ENCODE results near the gene GGT5. TPM values are rescaled to one million over a fixed set of nuclear protein-coding genes. Genes with fewer than 3 reads are reported as not detected.
A peak's percentile ranks its signal among the peaks of the same experiment; 100 is the strongest.

GGT5 gene
- total RNA-seq, 1 donor, result 4.4 TPM

DNA sequence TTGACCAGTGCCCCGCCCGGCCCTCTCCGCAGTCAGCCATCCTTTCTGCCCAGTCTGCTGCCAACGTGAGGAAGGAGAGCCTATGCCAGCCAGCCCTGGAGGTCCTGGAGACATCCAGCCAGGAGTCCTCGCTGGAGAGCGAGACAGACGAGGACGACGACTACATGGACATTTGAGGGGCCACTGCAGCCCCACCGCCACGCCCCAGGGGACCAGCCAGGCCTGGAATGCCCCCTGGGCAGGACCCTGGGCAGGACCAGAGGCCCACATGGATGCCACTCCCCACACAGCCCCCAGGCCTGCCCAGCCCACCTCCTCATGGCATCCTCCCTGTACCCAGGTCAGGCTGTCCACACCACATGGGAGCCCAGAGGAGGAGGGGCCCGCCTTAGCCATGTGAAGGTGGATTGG is 66.9 kb downstream of the GGT5 start:
- no peak for DNase-seq (ENCODE audit: low read depth)
- H3K4me3 ChIP-seq (ENCODE audit: low read depth, low read length), result no peak overlapping the region
- TF ChIP-seq, protein P1, sequence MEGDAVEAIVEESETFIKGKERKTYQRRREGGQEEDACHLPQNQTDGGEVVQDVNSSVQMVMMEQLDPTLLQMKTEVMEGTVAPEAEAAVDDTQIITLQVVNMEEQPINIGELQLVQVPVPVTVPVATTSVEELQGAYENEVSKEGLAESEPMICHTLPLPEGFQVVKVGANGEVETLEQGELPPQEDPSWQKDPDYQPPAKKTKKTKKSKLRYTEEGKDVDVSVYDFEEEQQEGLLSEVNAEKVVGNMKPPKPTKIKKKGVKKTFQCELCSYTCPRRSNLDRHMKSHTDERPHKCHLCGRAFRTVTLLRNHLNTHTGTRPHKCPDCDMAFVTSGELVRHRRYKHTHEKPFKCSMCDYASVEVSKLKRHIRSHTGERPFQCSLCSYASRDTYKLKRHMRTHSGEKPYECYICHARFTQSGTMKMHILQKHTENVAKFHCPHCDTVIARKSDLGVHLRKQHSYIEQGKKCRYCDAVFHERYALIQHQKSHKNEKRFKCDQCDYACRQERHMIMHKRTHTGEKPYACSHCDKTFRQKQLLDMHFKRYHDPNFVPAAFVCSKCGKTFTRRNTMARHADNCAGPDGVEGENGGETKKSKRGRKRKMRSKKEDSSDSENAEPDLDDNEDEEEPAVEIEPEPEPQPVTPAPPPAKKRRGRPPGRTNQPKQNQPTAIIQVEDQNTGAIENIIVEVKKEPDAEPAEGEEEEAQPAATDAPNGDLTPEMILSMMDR (IDR thresholded peaks at IDR 0.05; ENCODE audit: insufficient read depth, low read length), result no peak

DNA sequence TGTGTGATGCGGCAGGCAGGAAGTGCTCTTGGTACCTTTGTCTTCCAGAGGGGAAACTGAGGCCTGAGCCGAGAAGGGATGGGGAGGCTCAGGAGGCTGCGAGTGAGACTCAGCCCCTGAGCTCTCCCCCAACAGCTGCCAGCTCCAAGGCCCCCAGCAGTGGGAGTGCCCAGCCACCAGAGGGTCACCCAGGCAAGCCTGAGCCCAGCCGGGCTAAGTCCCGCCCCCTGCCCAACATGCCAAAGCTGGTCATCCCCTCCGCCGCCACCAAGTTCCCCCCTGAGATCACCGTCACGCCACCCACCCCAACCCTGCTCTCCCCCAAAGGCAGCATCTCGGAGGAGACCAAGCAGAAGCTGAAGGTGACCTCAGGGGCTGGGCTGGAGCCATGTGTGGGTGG is 67.4 kb downstream of the GGT5 start:
- TF ChIP-seq, protein P1 (IDR thresholded peaks at IDR 0.05; ENCODE audit: insufficient read depth, low read length), result no peak
- no peak for DNase-seq (ENCODE audit: low read depth)
- H3K4me3 ChIP-seq (ENCODE audit: low read depth, low read length), result no peak overlapping the region

DNA sequence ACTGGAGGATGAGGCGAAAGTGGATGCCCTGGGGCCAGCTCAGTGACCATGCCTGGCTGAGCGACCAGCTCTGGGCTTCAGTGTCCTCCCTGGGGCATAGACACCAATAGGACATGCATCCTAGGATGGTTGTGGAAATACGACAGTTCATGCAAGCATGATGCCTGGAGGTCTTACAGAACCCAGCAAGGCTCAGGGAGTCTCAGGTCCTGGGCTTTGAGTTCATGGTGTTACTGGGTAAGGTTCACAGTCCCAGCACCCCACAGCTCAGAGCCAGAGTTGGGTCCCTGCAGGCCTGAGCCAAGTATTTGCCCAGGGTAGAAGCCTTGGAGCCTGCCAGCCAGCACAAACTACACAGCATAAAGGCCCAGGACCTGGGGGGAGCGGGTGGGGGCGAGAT is 67.8 kb downstream of the GGT5 start:
- TF ChIP-seq, protein P1 (IDR thresholded peaks at IDR 0.05; ENCODE audit: insufficient read depth, low read length), result no peak
- H3K4me3 ChIP-seq (ENCODE audit: low read depth, low read length), result no peak overlapping the region
- no peak for DNase-seq (ENCODE audit: low read depth)

DNA sequence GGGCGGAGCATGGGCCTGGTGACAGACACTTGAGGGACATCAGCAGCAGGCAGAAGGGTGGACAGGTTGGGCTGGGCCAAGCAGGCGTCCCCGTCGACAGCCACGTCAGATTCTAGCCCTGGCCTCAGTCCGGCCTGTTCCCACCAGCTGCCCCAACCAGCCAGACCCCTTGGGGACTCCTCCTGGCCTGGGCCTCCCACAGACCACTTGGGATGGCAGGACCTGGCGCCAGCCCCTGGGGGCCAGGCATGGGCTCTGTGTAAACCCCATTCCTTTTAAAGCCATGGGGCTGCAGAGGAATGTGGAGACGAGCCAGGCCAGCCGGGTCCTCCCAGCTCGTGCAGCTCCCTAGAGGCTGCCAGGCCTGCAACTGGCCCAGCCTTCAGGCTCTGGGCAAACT is 68.3 kb downstream of the GGT5 start:
- no peak overlapping the region for H3K4me3 ChIP-seq (ENCODE audit: low read depth, low read length)
- TF ChIP-seq, protein P1 (IDR thresholded peaks at IDR 0.05; ENCODE audit: insufficient read depth, low read length), result no peak
- no peak for DNase-seq (ENCODE audit: low read depth)

DNA sequence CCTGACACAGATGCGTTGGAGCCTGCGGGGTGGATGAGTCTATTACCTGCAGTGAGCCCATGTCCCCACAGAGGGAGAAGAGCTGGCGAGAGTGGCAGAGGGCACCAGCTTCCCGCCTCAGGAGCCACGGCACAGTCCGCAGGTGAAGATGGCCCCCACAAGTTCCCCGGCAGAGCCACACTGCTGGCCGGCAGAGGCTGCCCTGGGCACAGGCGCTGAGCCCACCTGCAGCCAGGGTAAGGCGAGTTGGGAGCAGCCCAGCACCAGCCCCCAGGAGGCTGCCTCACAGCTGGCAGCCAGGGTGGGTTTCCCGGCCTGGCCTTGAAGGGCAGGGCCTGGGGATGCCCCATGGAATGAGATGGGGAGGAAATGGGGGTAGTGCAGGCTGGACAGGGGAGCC is 68.8 kb downstream of the GGT5 start:
- DNase-seq (ENCODE audit: low read depth), result no peak
- TF ChIP-seq, protein P1 (IDR thresholded peaks at IDR 0.05; ENCODE audit: insufficient read depth, low read length), result no peak
- no peak overlapping the region for H3K4me3 ChIP-seq (ENCODE audit: low read depth, low read length)

DNA sequence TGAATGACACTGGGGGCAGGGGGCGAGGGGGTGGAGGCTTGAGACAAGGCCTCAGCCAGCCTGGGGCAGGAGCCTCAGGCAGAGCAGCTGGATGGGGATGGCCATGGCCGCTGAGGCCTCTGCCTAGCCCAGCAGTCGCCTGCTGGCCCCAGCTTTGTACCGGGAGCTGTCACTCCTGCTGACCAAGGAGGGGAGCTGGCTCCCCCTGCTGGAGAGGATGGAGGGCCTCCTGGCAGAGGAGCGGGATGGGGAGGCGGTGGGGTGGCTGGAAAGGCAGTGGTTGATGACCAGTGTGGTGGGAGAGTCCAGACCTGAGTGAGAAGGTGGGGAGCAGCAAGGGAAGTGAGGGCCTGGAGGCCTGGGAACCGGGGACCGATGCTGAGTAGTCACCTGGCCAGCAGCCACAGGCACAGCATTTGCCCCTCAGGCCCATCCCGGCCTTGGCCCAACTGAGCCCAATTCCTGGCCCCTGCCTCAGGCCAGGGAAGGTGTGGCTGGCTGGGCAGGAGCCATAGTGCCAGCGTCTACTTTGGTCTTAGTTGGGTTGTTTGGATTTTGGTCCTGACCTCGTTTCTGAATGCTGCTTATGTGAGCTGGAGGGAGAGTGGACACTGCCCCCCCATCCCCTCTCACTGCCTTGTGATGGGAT is 69.6 kb downstream of the GGT5 start:
- TF ChIP-seq, protein P1 (IDR thresholded peaks at IDR 0.05; ENCODE audit: insufficient read depth, low read length), result peak; percentile 96
- no peak overlapping the region for H3K4me3 ChIP-seq (ENCODE audit: low read depth, low read length)
- DNase-seq (ENCODE audit: low read depth), result peak; percentile 74

DNA sequence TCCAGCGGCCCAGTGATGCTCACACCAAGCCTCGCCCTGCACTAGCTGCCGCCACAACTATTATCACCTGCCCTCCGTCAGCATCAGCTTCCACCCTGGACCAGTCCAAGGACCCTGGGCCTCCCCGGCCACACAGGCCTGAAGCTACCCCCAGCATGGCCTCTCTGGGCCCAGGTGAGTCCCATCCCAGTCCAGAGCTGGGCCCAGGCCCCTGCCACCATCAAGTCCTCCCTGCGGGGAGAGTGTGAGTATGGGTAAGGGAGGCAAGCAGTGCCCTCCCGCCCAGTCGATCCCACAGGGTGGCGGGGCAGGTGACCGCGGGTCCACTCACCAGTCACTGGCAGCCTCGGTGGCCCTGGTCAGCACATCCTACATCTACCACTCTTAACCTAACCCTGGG is 73.1 kb downstream of the GGT5 start:
- no peak for DNase-seq (ENCODE audit: low read depth)
- TF ChIP-seq, protein P1 (IDR thresholded peaks at IDR 0.05; ENCODE audit: insufficient read depth, low read length), result no peak

More for the DNA sequence above, 73.1 kb downstream of the GGT5 start:
- no peak overlapping the region for H3K4me3 ChIP-seq (ENCODE audit: low read depth, low read length)
